IMR-90 (cell line): ENCODE results near the gene ERMP1. TPM values are rescaled to one million over a fixed set of nuclear protein-coding genes. Genes with fewer than 3 reads are reported as not detected.

ENCODE experiments used
- ATAC-seq: fragments of 200-7000 bp; cut with Tn5 transposase; 2 replicates; pipeline ENCODE4 v1.9.1; 2020; ENCODE audit warnings: low read depth, mild to moderate bottlenecking, moderate library complexity
- BruUV-seq: library from RNA; stranded (reverse); fragments of 400-500 nt; replicated peaks from 2 replicates; lab custom pipeline; 2021; lab: Mats Ljungman, UMichigan
- CTCF ChIA-PET: fragments of 300-600 bp; formaldehyde crosslinking; extraction: SDS; loops from one replicate; lab custom pipeline; 2021; ENCODE audit warnings: antibody characterized with exemption; lab: Yijun Ruan, JAX
- POLR2A ChIA-PET: fragments of 300-600 bp; sonication (Branson Sonifier 250); formaldehyde crosslinking; loops from one replicate; lab custom pipeline; 2022; ENCODE audit warnings: antibody characterized with exemption; ENCODE audit not compliant: unreplicated experiment; lab: Charles Lee
- DNase-seq: peaks from one replicate; pipeline ENCODE4 v3.0.0; 2013
- H2AFZ ChIP-seq: replicated peaks from 2 replicates; pipeline ENCODE3; 2013; ENCODE audit warnings: low read length, mild to moderate bottlenecking; ENCODE audit not compliant: poor library complexity
- H2AK5ac ChIP-seq: 2 replicates; pipeline ENCODE4 v1.6.1; 2013; ENCODE audit warnings: low read depth, low read length, inconsistent platforms
- H2AK9ac ChIP-seq: replicated peaks from 2 replicates; pipeline ENCODE3; 2013; ENCODE audit warnings: mild to moderate bottlenecking, low read depth, low read length, moderate library complexity; ENCODE audit not compliant: poor library complexity
- H2BK120ac ChIP-seq: 2 replicates; pipeline ENCODE4 v1.6.1; 2013; ENCODE audit warnings: low read depth, low read length, inconsistent platforms
- H2BK15ac ChIP-seq: 3 replicates; pipeline ENCODE4 v1.6.1; 2013; ENCODE audit warnings: low read depth, low read length, inconsistent platforms
- H2BK20ac ChIP-seq: 2 replicates; pipeline ENCODE4 v1.6.1; 2013; ENCODE audit warnings: low read depth, mild to moderate bottlenecking, inconsistent platforms, low read length, moderate library complexity
- H2BK5ac ChIP-seq: 2 replicates; pipeline ENCODE4 v1.6.1; 2013; ENCODE audit warnings: mild to moderate bottlenecking, low read depth, low read length, inconsistent platforms; ENCODE audit not compliant: poor library complexity, severe bottlenecking
- H3K14ac ChIP-seq: replicated peaks from 2 replicates; pipeline ENCODE4 v1.6.1; 2013; ENCODE audit warnings: low read depth, low read length, inconsistent platforms
- H3K18ac ChIP-seq: 2 replicates; pipeline ENCODE4 v1.6.1; 2013; ENCODE audit warnings: low read depth, low read length, control low read depth
- H3K23ac ChIP-seq: 2 replicates; pipeline ENCODE4 v1.6.1; 2013; ENCODE audit warnings: low read depth, low read length, inconsistent platforms
- H3K27ac ChIP-seq: 2 replicates; pipeline ENCODE4 v1.5.1; 2013; ENCODE audit warnings: mild to moderate bottlenecking, control low read depth, low read length; ENCODE audit not compliant: insufficient read depth
- H3K27me3 ChIP-seq: 2 replicates; pipeline ENCODE4 v1.6.1; 2013; ENCODE audit warnings: low read length; ENCODE audit not compliant: control insufficient read depth, insufficient read depth
- H3K36me3 ChIP-seq: 2 replicates; pipeline ENCODE4 v1.6.1; 2013; ENCODE audit warnings: low read length, mixed read lengths; ENCODE audit not compliant: control insufficient read depth, insufficient read depth
- H3K4ac ChIP-seq: 2 replicates; pipeline ENCODE4 v1.6.1; 2013; ENCODE audit warnings: low read depth, low read length, inconsistent platforms
- H3K4me1 ChIP-seq: 2 replicates; pipeline ENCODE4 v1.6.1; 2013; ENCODE audit warnings: low read length, mixed read lengths; ENCODE audit not compliant: control insufficient read depth, insufficient read depth
- H3K4me2 ChIP-seq: 2 replicates; pipeline ENCODE4 v1.6.1; 2013; ENCODE audit warnings: low read depth, mild to moderate bottlenecking, control low read depth, low read length, moderate library complexity
- H3K4me3 ChIP-seq: 2 replicates; pipeline ENCODE4 v1.5.1; 2013; ENCODE audit warnings: low read depth, mild to moderate bottlenecking, control low read depth, low read length, moderate library complexity; ENCODE audit not compliant: insufficient read depth
- H3K56ac ChIP-seq: 2 replicates; pipeline ENCODE4 v1.6.1; 2013; ENCODE audit warnings: low read length, inconsistent platforms; ENCODE audit not compliant: insufficient read depth; ENCODE audit errors: extremely low read depth
- H3K79me1 ChIP-seq, 2 experiments: 2 replicates each; pipeline ENCODE4 v1.6.1; 2013; ENCODE audit warnings: low read length in 2 of 2, inconsistent platforms in 1 of 2, low read depth in 1 of 2
- H3K9ac ChIP-seq: 2 replicates; pipeline ENCODE4 v1.6.1; 2013; ENCODE audit warnings: low read depth, low read length, control low read depth
- H3K9me1 ChIP-seq: 2 replicates; pipeline ENCODE4 v1.6.1; 2013; ENCODE audit warnings: low read length, inconsistent platforms; ENCODE audit not compliant: insufficient read depth
- H3K9me3 ChIP-seq: 2 replicates; pipeline ENCODE4 v1.6.1; 2013; ENCODE audit warnings: low read length; ENCODE audit not compliant: control insufficient read depth, insufficient read depth
- H4K20me1 ChIP-seq: 2 replicates; pipeline ENCODE4 v1.6.1; 2013; ENCODE audit warnings: low read length, inconsistent platforms; ENCODE audit not compliant: insufficient read depth
- H4K5ac ChIP-seq: 2 replicates; pipeline ENCODE4 v1.6.1; 2013; ENCODE audit warnings: mild to moderate bottlenecking, low read depth, low read length, control low read depth
- H4K8ac ChIP-seq, 2 experiments: 2 replicates each; pipeline ENCODE4 v1.6.1; 2013; ENCODE audit warnings: low read depth in 2 of 2, low read length in 2 of 2, control low read depth in 1 of 2, inconsistent platforms in 1 of 2
- H4K91ac ChIP-seq: 2 replicates; pipeline ENCODE4 v1.6.1; 2013; ENCODE audit warnings: low read depth, low read length, inconsistent platforms; ENCODE audit not compliant: insufficient read depth
- BHLHE40 ChIP-seq: fragments of 150-350 bp; IDR thresholded peaks from 2 replicates; pipeline ENCODE4 v1.6.1; 2016; ENCODE audit warnings: mild to moderate bottlenecking, low read depth, low read length
- CEBPB ChIP-seq: IDR thresholded peaks from 2 replicates; pipeline ENCODE4 v1.6.1; 2012; ENCODE audit warnings: low read depth, low read length, improper control_type of control experiment
- CHD1 ChIP-seq: IDR thresholded peaks from 2 replicates; pipeline ENCODE4 v1.6.1; 2012; ENCODE audit warnings: low read depth, low read length, improper control_type of control experiment
- CTCF ChIP-seq: conservative IDR thresholded peaks from 2 replicates; pipeline ENCODE4 v1.5.1; 2012; ENCODE audit warnings: mild to moderate bottlenecking, low read depth, low read length, improper control_type of control experiment
- ELK1 ChIP-seq: fragments of 150-350 bp; IDR thresholded peaks from 2 replicates; pipeline ENCODE4 v1.6.1; 2016; ENCODE audit warnings: low read depth, mild to moderate bottlenecking, low read length, moderate library complexity, borderline replicate concordance
- FOS ChIP-seq: fragments of 150-350 bp; IDR thresholded peaks from 2 replicates; pipeline ENCODE4 v1.6.1; 2016; ENCODE audit warnings: low read depth, low read length
- MAFK ChIP-seq: IDR thresholded peaks from 2 replicates; pipeline ENCODE4 v1.6.1; 2012; ENCODE audit warnings: low read depth, low read length, improper control_type of control experiment
- MAZ ChIP-seq: IDR thresholded peaks from 2 replicates; pipeline ENCODE4 v1.6.1; 2012; ENCODE audit warnings: low read depth, mild to moderate bottlenecking, low read length, improper control_type of control experiment, moderate library complexity, borderline replicate concordance
- MXI1 ChIP-seq: IDR thresholded peaks from 2 replicates; pipeline ENCODE4 v1.6.1; 2012; ENCODE audit warnings: low read depth, mild to moderate bottlenecking, low read length, moderate library complexity, borderline replicate concordance
- NFE2L2 ChIP-seq: fragments of 150-350 bp; IDR thresholded peaks from 2 replicates; pipeline ENCODE4 v1.6.1; 2016; ENCODE audit warnings: low read depth, mild to moderate bottlenecking, low read length
- POLR2A ChIP-seq: IDR thresholded peaks from 2 replicates; pipeline ENCODE4 v1.6.1; 2012; ENCODE audit warnings: mild to moderate bottlenecking, low read depth, low read length
- RAD21 ChIP-seq: IDR thresholded peaks from 2 replicates; pipeline ENCODE4 v1.6.1; 2012; ENCODE audit warnings: low read length, improper control_type of control experiment
- RCOR1 ChIP-seq: IDR thresholded peaks from 2 replicates; pipeline ENCODE4 v1.6.1; 2012; ENCODE audit warnings: mild to moderate bottlenecking, low read length, improper control_type of control experiment; ENCODE audit not compliant: insufficient replicate concordance
- RFX5 ChIP-seq: IDR thresholded peaks from 2 replicates; pipeline ENCODE4 v1.8.0; 2012; ENCODE audit warnings: low read depth, mild to moderate bottlenecking, low read length, moderate library complexity
- SMC3 ChIP-seq: fragments of 150-350 bp; IDR thresholded peaks from 2 replicates; pipeline ENCODE4 v1.6.1; 2016; ENCODE audit warnings: low read depth, mild to moderate bottlenecking, antibody characterized with exemption, low read length, moderate library complexity
- WGBS, 2 experiments: methylation state at CpG; one replicate each; pipeline versions ENCODE4 v1.1.5 to v1.1.7; 2013; ENCODE audit warnings: missing lambda C conversion rate in 2 of 2; ENCODE audit not compliant: insufficient read length in 1 of 2; ENCODE audit errors: extremely low coverage in 2 of 2; 5-methylcytosine and 5-hydroxymethylcytosine counted together
- dilution Hi-C: fragments of 300-500 bp; cut with HindIII; formaldehyde crosslinking; loops from one replicate; pipeline ENCODE4 v1.14.3; 2018; ENCODE audit warnings: low sequenced_read_pairs; ENCODE audit not compliant: unreplicated experiment
- in situ Hi-C: fragments of 300-500 bp; cut with MboI; formaldehyde crosslinking; loops from 3 replicates; pipeline ENCODE4 v1.14.3; 2019; ENCODE audit warnings: low sequenced_read_pairs, inconsistent platforms, mixed read lengths
- intact Hi-C: fragments of 100-400 bp; cut with micrococcal nuclease; formaldehyde crosslinking; loops from 2 replicates; pipeline ENCODE4 v1.10.0; 2022
- polyA plus RNA-seq, 3 experiments: library from polyadenylated mRNA; depleted of rRNA; stranded (reverse); fragments of >200 nt; gene quantifications; 2 replicates each; pipeline ENCODE4 v1.2.3, GENCODE V29; 2012; ENCODE audit warnings: low replicate concordance in 1 of 3
- total RNA-seq: library from RNA; depleted of rRNA; stranded (reverse); fragments of >200 nt; gene quantifications from 2 replicates; pipeline ENCODE4 v1.2.3, GENCODE V29; 2012
- TF ChIP-seq, protein P1 (sequence below): fragments of 150-350 bp; IDR thresholded peaks from 2 replicates; pipeline ENCODE4 v1.6.1; 2017; ENCODE audit warnings: mild to moderate bottlenecking, antibody characterized with exemption, low read length, low read depth

ERMP1 gene
- total and polyA plus RNA-seq, 2 of the 4 experiments (the other 2 are of a cell fraction) = 2.2 to 4.7 TPM

DNA sequence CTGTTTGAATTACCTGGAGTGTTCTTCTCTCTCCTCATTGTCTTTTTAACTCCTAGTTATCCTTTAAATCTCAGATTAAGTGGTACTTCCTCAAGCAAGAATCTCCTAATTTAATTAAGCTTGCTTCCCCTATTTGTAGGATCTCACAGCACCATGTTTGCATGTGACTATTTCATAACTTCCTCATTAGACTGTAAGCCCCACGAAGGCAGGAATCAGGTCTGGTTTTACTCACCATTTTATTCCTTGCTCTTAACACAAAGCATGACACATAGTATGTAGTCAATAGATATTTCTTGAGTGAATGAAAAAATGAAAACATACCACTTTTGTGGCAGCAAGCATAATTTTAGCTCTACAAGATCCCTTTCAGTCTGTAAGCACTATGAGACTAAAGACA, 1.3 kb upstream of the ERMP1 start:
- intact Hi-C loops (no loop called here), in situ Hi-C loops (no loop called here), dilution Hi-C loops (no loop called here)
- Histone ChIP-seq H3K27ac (no peak overlapping the region), H3K36me3 (no peaks in the 10 kb centered on the region; the same call in 1 of the 2 replicates), H2AFZ (no peak overlapping the region), H3K9ac (no peak overlapping the region), H3K9me1 (no peaks in the 10 kb centered on the region), H2BK15ac (no peak overlapping the region), H2AK9ac (no peak overlapping the region), H4K5ac (no peak overlapping the region), H2BK5ac (no peak overlapping the region), H3K79me1 (no peaks in the 10 kb centered on the region), H3K9me3 (no peaks in the 10 kb centered on the region), H3K4ac (no peak overlapping the region), H3K4me2 (no peak overlapping the region), H2BK20ac (no peak overlapping the region), H3K56ac (no peak overlapping the region), H4K20me1 (no peaks in the 10 kb centered on the region), H3K27me3 (peaks cover 5% of the 10 kb centered on the region), H3K4me1 (0 out of 2 replicates have a peak, but pooled peaks cover 1% of the 10 kb centered on the region), H2BK120ac (no peak overlapping the region), H4K8ac (no peak overlapping the region), H4K91ac (no peak overlapping the region), H3K23ac (no peak overlapping the region), H3K4me3 (no peak overlapping the region), H3K18ac (no peak overlapping the region), H2AK5ac (no peak overlapping the region), H3K14ac (no peak overlapping the region)
- ChIA-PET POLR2A (no interaction called here), CTCF (interaction anchor here (1.7 to 3.1 kb wide), 2 partner anchors 9 to 26 kb away, joined by 7 to 21 read pairs; no protein-coding TSS in a partner anchor)
- DNase-seq (no peak), ATAC-seq (no peak)
- no CpG with 5 or more reads among the region's 1 CpG for WGBS, 2 experiments
- BruUV-seq = no TSS peak
- TF ChIP-seq NFE2L2 (no peak), BHLHE40 (no peak), CTCF (no peak), RAD21 (no peak), RFX5 (no peak), SMC3 (no peak), POLR2A (no peak), RCOR1 (no peak), ELK1 (no peak), CHD1 (no peak), CEBPB (no peak), FOS (no peak), MAZ (no peak), MXI1 (no peak), MAFK (no peak)
- TF ChIP-seq, protein P1, sequence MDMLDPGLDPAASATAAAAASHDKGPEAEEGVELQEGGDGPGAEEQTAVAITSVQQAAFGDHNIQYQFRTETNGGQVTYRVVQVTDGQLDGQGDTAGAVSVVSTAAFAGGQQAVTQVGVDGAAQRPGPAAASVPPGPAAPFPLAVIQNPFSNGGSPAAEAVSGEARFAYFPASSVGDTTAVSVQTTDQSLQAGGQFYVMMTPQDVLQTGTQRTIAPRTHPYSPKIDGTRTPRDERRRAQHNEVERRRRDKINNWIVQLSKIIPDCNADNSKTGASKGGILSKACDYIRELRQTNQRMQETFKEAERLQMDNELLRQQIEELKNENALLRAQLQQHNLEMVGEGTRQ = no peak
